Osteocyte (in vitro differentiated cells): ENCODE results near the gene TINAGL1. TPM values are rescaled to one million over a fixed set of nuclear protein-coding genes. Genes with fewer than 3 reads are reported as not detected.

Source experiments
- DNase-seq: peaks from one replicate; pipeline ENCODE4 v3.0.0; 2021; ENCODE audit warnings: mixed read lengths; ENCODE audit not compliant: unreplicated experiment; ENCODE audit errors: extremely low spot score
- H3K27ac Mint-ChIP-seq: one replicate; pipeline ENCODE4 v1.8.0; 2021; ENCODE audit warnings: mild to moderate bottlenecking, mixed read lengths; ENCODE audit not compliant: unreplicated experiment
- H3K27me3 Mint-ChIP-seq: one replicate; pipeline ENCODE4 v1.8.0; 2021; ENCODE audit warnings: mixed read lengths; ENCODE audit not compliant: unreplicated experiment
- H3K36me3 Mint-ChIP-seq: one replicate; pipeline ENCODE4 v1.8.0; 2021; ENCODE audit warnings: mixed read lengths; ENCODE audit not compliant: unreplicated experiment
- H3K4me1 Mint-ChIP-seq: one replicate; pipeline ENCODE4 v1.8.0; 2021; ENCODE audit warnings: mixed read lengths; ENCODE audit not compliant: unreplicated experiment
- H3K4me3 Mint-ChIP-seq: one replicate; pipeline ENCODE4 v1.8.0; 2021; ENCODE audit warnings: mild to moderate bottlenecking, moderate library complexity, mixed read lengths; ENCODE audit not compliant: unreplicated experiment
- H3K9me3 Mint-ChIP-seq: one replicate; pipeline ENCODE4 v1.8.0; 2021; ENCODE audit warnings: mixed read lengths; ENCODE audit not compliant: unreplicated experiment
- CTCF ChIP-seq: fragments of 200-600 bp; sonication (generic); IDR thresholded peaks from 2 replicates; pipeline ENCODE4 v1.5.0; 2021; ENCODE audit warnings: antibody characterized with exemption, mild to moderate bottlenecking, moderate library complexity
- total RNA-seq: library from RNA; stranded (reverse); gene quantifications from 2 replicates; pipeline ENCODE4 v1.2.1, GENCODE V29; 2021

The TINAGL1 gene
- total RNA-seq, 1 donor from 2014 or later = 10.0 TPM

- peaks cover 9% of the 10 kb centered on the region for H3K4me1 Mint-ChIP-seq
- no peak overlapping the region for H3K4me3 Mint-ChIP-seq
- TF ChIP-seq CTCF = no peak
- H3K9me3 Mint-ChIP-seq = no peaks in the 10 kb centered on the region
- peaks cover 17% of the 10 kb centered on the region for H3K36me3 Mint-ChIP-seq
- H3K27ac Mint-ChIP-seq = no peak overlapping the region
- no peak for DNase-seq
- no peaks in the 10 kb centered on the region for H3K27me3 Mint-ChIP-seq
Observed at GRCh38 chr1:31624731-31625514, 48.6 kb downstream of the TINAGL1 start.

DNA sequence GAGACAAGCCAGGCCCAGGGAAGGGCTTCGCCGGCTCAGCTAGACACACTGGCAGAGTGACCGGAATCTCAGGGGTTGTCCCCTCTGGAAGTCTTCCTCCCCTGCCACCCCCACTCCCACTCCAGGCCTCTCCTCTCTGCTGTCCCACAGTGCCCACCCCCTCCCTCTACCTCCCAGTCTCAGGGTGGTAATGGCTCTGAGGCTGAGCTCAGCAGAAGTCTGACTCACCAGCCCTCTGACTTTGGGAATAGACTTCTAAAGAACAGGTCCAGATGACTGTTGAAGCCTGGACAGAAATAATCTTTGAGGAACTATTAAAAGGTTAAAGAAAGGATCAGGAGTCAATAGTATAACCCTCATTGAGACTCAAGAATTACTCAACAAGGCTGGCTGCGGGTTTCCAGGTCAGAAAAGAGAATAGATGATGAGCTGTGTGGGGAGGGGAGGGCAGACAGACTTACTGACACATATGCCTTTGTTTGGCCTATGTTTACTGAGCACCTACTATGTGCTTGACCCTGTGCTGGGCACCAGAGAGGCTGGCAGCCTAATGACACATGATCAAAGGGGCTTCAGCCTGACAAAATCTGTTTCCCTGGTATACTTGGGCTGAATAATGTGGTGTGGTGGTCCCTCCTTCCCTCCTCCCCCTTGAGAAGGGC, 49.4 kb downstream of the TINAGL1 start:
- TF ChIP-seq CTCF = no peak
- peaks cover 9% of the 10 kb centered on the region for H3K4me1 Mint-ChIP-seq
- peaks cover 23% of the 10 kb centered on the region for H3K36me3 Mint-ChIP-seq
- H3K27me3 Mint-ChIP-seq = no peaks in the 10 kb centered on the region
- H3K4me3 Mint-ChIP-seq = no peak overlapping the region
- no peaks in the 10 kb centered on the region for H3K9me3 Mint-ChIP-seq
- no peak overlapping the region for H3K27ac Mint-ChIP-seq
- no peak for DNase-seq

- Mint-ChIP-seq H3K27ac (no peak overlapping the region), H3K4me1 (peaks cover 9% of the 10 kb centered on the region), H3K27me3 (no peaks in the 10 kb centered on the region), H3K36me3 (peaks cover 29% of the 10 kb centered on the region), H3K9me3 (no peaks in the 10 kb centered on the region), H3K4me3 (no peak overlapping the region)
- no peak for TF ChIP-seq CTCF
- DNase-seq = no peak
Observed at GRCh38 chr1:31626223-31627207, 50.2 kb downstream of the TINAGL1 start.

GRCh38 chr1:31627301-31627929, 51.1 kb downstream of the TINAGL1 start:
- Mint-ChIP-seq H3K4me3 (no peak overlapping the region), H3K4me1 (peaks cover 9% of the 10 kb centered on the region), H3K27ac (no peak overlapping the region), H3K36me3 (peaks cover 32% of the 10 kb centered on the region), H3K9me3 (no peaks in the 10 kb centered on the region), H3K27me3 (no peaks in the 10 kb centered on the region)
- DNase-seq = no peak
- no peak for TF ChIP-seq CTCF
